HL-60 (cell line): Measurements from ENCODE around the gene PYGB.
A peak's percentile ranks its signal among the peaks of the same experiment; 100 is the strongest.
"Not testable (repeated sequence)": the region's sequence is repeated elsewhere in the genome, so short reads cannot be mapped to it uniquely, and the experiment has no call there.

Experiments
- DNase-seq, 2 experiments: peaks; one replicate each; pipeline ENCODE4 v3.0.0-alpha.2; 2010 to 2020; ENCODE audit warnings: low read depth in 1 of 2, low spot score in 1 of 2
- H3K27ac ChIP-seq: fragments of 250-450 bp; sonication (Bioruptor Pico); replicated peaks from 2 replicates; pipeline ENCODE4 v1.5.1; 2020; ENCODE audit warnings: mild to moderate bottlenecking, moderate library complexity
- H3K27me3 ChIP-seq: fragments of 250-450 bp; sonication (Bioruptor Pico); 2 replicates; pipeline ENCODE4 v1.5.1; 2021; ENCODE audit warnings: mild to moderate bottlenecking, moderate library complexity; ENCODE audit not compliant: insufficient read depth, poor library complexity, severe bottlenecking
- H3K4me3 ChIP-seq: replicated peaks from 2 replicates; pipeline ENCODE4 v1.5.1; 2011; ENCODE audit warnings: mild to moderate bottlenecking, control low read depth, low read length; ENCODE audit not compliant: insufficient read depth
- CTCF ChIP-seq: IDR thresholded peaks from one replicate; pipeline ENCODE4 v1.5.1; 2011; ENCODE audit warnings: low read length, control low read depth, inconsistent platforms; ENCODE audit not compliant: insufficient read depth
- GABPA ChIP-seq: IDR thresholded peaks from 2 replicates; pipeline ENCODE4 v1.6.1; 2012; ENCODE audit warnings: low read depth
- POLR2AphosphoS5 ChIP-seq: IDR thresholded peaks from 2 replicates; pipeline ENCODE4 v1.6.1; 2012; ENCODE audit warnings: low read depth
- REST ChIP-seq: IDR thresholded peaks from 2 replicates; pipeline ENCODE4 v1.6.1; 2012; ENCODE audit warnings: low read depth; ENCODE audit not compliant: insufficient replicate concordance
- SPI1 ChIP-seq: IDR thresholded peaks from 2 replicates; pipeline ENCODE4 v1.6.1; 2012; ENCODE audit warnings: low read depth, mild to moderate bottlenecking, borderline replicate concordance

The PYGB gene

DNA sequence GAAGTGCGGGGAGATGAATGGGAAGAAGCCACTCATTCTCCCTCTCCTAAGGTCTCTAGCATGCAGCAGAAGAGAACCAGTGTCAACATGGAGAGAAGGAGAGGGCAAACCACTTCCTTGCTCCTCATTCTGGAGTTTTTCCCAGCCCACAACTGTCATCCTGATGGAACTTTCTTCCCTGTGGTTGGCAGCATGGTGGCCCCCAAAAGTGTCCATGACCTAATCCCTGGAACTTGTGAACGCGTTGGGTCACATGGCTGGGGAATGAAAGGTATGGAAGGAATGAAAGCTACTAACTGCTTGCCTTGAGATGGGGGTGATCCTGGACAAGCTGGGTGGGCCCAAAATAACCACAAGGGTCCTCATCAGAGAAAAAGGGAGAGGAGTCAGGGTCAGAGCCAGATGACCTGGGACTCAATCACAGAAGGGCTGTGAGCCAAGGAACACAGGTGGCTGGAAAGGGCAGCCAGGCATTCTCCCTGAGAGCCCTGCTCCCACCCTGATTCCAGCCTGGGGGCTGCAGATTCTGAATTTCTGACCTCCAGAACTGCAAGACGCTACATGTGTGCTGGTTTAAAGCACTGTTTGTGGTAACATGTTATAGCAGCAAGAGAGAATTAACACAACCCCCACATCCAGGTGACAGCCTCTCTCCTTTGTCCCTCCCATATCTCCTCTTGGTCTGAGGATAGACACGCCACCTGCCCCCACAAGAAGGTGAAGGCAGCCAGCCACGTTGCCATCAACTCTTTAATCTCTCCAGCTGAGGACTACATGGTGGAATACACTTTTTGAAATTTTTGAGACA is 63.2 kb downstream of the PYGB start:
- no peaks in the 10 kb centered on the region for H3K27me3 ChIP-seq
- no peak for DNase-seq
- peak overlapping the region; percentile 19 for H3K27ac ChIP-seq
- no peak for TF ChIP-seq GABPA
- no peak for TF ChIP-seq CTCF
- no peak for TF ChIP-seq SPI1
- no peak for TF ChIP-seq REST
- TF ChIP-seq POLR2AphosphoS5: no peak
- no peak overlapping the region for H3K4me3 ChIP-seq

GRCh38 chr20:25312716-25313115 is 64.8 kb downstream of the PYGB start:
- H3K27me3 ChIP-seq, H3K4me3 ChIP-seq, H3K27ac ChIP-seq, DNase-seq: not testable (repeated sequence)

GRCh38 chr20:25313593-25313992 is 65.7 kb downstream of the PYGB start:
- H3K27ac ChIP-seq: no peak overlapping the region
- TF ChIP-seq REST (no peak), POLR2AphosphoS5 (no peak), SPI1 (no peak), CTCF (no peak)
- no peak for DNase-seq

DNA sequence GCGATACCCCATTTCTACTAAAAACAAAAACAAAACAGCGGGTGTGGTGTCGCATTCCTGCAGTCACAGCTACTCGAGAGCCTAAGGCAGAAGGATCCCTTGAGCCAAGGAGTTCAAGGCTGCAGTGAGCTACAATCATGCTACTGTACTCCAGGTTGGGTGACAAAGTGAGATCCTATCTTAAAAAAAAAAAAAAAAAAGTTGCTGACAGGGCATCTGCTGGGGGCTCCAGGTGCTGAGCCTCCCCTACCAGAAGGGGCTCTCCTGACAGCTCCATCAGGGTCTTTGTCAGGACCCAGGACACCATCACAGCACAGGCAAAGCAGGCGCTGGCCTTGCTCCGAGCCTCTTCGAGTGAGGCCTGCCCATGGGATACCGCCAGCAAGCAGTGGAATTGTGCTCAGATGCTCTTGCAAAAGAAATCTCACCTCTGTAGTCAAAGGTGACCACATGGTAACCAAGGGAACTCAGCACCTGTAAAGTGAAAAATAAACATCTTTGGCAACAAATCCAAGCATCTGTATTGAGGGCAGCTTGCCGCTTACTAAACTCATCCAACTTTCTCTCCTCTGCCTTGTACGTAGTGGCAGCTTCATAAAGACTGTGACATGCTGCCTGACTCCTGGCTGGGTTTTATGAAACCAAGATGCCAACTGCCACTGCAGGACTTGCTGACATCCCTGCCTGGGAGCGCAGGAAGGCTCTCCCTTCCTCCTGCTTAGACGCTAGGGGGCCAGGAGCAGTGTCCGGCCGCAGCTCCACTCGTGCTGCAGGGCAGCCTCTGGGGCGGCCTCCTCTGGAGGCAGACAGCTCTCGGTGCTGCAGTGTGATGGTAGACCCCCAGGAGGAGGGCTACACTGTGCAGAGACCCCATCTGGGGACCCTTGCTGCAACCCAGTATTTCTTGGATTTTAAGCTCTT is 66.9 kb downstream of the PYGB start:
- TF ChIP-seq REST: no peak
- no peak for TF ChIP-seq SPI1
- no peak for TF ChIP-seq POLR2AphosphoS5
- no peak for TF ChIP-seq CTCF
- TF ChIP-seq GABPA: no peak
- no peak for DNase-seq
- H3K4me3 ChIP-seq: no peak overlapping the region
- no peaks in the 10 kb centered on the region for H3K27me3 ChIP-seq
- no peak overlapping the region for H3K27ac ChIP-seq

More at GRCh38 chr20:25313593-25313992, 65.7 kb downstream of the PYGB start:
- Histone ChIP-seq H3K27me3 (no peaks in the 10 kb centered on the region), H3K4me3 (no peak overlapping the region)
